NCI-H510A treated with DMSO at 0.1 percent for 48 hours (cell line): Measurements from ENCODE around the gene PCDHB10.
"Not testable (repeated sequence)": the region's sequence is repeated elsewhere in the genome, so short reads cannot be mapped to it uniquely, and the experiment has no call there.

Source experiments
- DNase-seq: peaks from one replicate; lab custom pipeline; 2025; lab: John Stamatoyannopoulos, UW

PCDHB10 gene

GRCh38 chr5:141192110-141192725 lies at the start of gene PCDHB10:
Gene PCDHB10, plus strand, starts transcription at chr5:141192353. Its CDS starts 200 bp downstream, at chr5:141192553.
- no peak for DNase-seq

GRCh38 chr5:141149812-141150211 lies 42.3 kb upstream of the PCDHB10 start, which contains the start of gene PCDHB6:
Gene PCDHB6, plus strand, starts transcription at chr5:141150057. Its CDS starts 201 bp downstream, at chr5:141150258.
- DNase-seq = peak; percentile 40

GRCh38 chr5:141150224-141150992 lies 41.7 kb upstream of the PCDHB10 start:
- peak; percentile 18 for DNase-seq

- DNase-seq = no peak
These were observed 41.2 kb upstream of the PCDHB10 start for GRCh38 chr5:141150993-141151325.

GRCh38 chr5:141151632-141152031 lies 40.5 kb upstream of the PCDHB10 start:
- not testable (repeated sequence) for DNase-seq

GRCh38 chr5:141152096-141152495 lies 40.1 kb upstream of the PCDHB10 start:
- not testable (repeated sequence) for DNase-seq

GRCh38 chr5:141155540-141156374 lies 36.4 kb upstream of the PCDHB10 start:
- DNase-seq = no peak

GRCh38 chr5:141157356-141157755 lies 34.8 kb upstream of the PCDHB10 start:
- DNase-seq = not testable (repeated sequence)

- not testable (repeated sequence) for DNase-seq
These were observed 34.3 kb upstream of the PCDHB10 start for GRCh38 chr5:141157901-141158300.

- DNase-seq = no peak
These were observed 19.6 kb upstream of the PCDHB10 start, which contains the start of gene PCDHB7 for GRCh38 chr5:141172381-141173204. Gene PCDHB7, plus strand, starts transcription at chr5:141172644. Its CDS starts 192 bp downstream, at chr5:141172836.

- DNase-seq = not testable (repeated sequence)
These were observed 17.7 kb upstream of the PCDHB10 start for GRCh38 chr5:141174291-141175104.

- DNase-seq = no peak
These were observed 16.2 kb upstream of the PCDHB10 start for GRCh38 chr5:141175933-141176332.

GRCh38 chr5:141177577-141178191 lies 14.5 kb upstream of the PCDHB10 start, which contains the start of gene PCDHB8:
Gene PCDHB8, plus strand, starts transcription at chr5:141177790. Its CDS starts 245 bp downstream, at chr5:141178035.
- DNase-seq = peak; percentile 6

- DNase-seq = not testable (repeated sequence)
These were observed 12.8 kb upstream of the PCDHB10 start for GRCh38 chr5:141179371-141179770.

- DNase-seq = not testable (repeated sequence)
These were observed 12.3 kb upstream of the PCDHB10 start for GRCh38 chr5:141179876-141180275.

GRCh38 chr5:141180313-141180712 lies 11.8 kb upstream of the PCDHB10 start:
- DNase-seq = no peak

GRCh38 chr5:141182248-141182647 lies 9.9 kb upstream of the PCDHB10 start, which contains the start of gene PCDHB16:
Gene PCDHB16, plus strand, starts transcription at chr5:141182387. Its CDS starts 173 bp downstream, at chr5:141182560.
- DNase-seq = no peak

- DNase-seq = not testable (repeated sequence)
These were observed 7.9 kb upstream of the PCDHB10 start for GRCh38 chr5:141184117-141184855.

- no peak for DNase-seq
These were observed 5.1 kb upstream of the PCDHB10 start, which contains the start of gene PCDHB9 for GRCh38 chr5:141186897-141187512. Gene PCDHB9, plus strand, starts transcription at chr5:141187161. Its CDS starts 158 bp downstream, at chr5:141187319.
